ENCODE results near the gene DGCR8.

The DGCR8 gene

GRCh38 chr22:20079745-20080444, at the start of gene DGCR8:
DGCR8 (plus strand) TSS chr22:20080241; CDS start chr22:20085964, 5,723 bp downstream.
- DNase-seq (ENCODE audit: low read depth in 2 of 2), result peak; percentile 29 to 38

- DNase-seq (ENCODE audit: low read depth in 2 of 2), result no peak
Measured at GRCh38 chr22:20031732-20032406, 48.2 kb upstream of the DGCR8 start.

- no peak for DNase-seq (ENCODE audit: low read depth in 2 of 2)
Measured at GRCh38 chr22:20032407-20032991, 47.5 kb upstream of the DGCR8 start.

- DNase-seq (ENCODE audit: low read depth in 2 of 2), result no peak
Measured at GRCh38 chr22:20033045-20033706, 46.9 kb upstream of the DGCR8 start.

GRCh38 chr22:20034143-20034542, 45.9 kb upstream of the DGCR8 start:
- DNase-seq (ENCODE audit: low read depth in 2 of 2), result no peak

GRCh38 chr22:20035375-20036083, 44.5 kb upstream of the DGCR8 start:
- no peak for DNase-seq (ENCODE audit: low read depth in 2 of 2)

GRCh38 chr22:20036084-20036482, 44.0 kb upstream of the DGCR8 start:
- DNase-seq (ENCODE audit: low read depth in 2 of 2), result no peak

GRCh38 chr22:20036535-20037392, 43.3 kb upstream of the DGCR8 start:
- no peak for DNase-seq (ENCODE audit: low read depth in 2 of 2)

GRCh38 chr22:20037419-20037818, 42.6 kb upstream of the DGCR8 start:
- DNase-seq (ENCODE audit: low read depth in 2 of 2), result no peak

GRCh38 chr22:20038574-20038973, 41.5 kb upstream of the DGCR8 start:
- DNase-seq (ENCODE audit: low read depth in 2 of 2), result no peak

- no peak for DNase-seq (ENCODE audit: low read depth in 2 of 2)
Measured at GRCh38 chr22:20039683-20040325, 40.2 kb upstream of the DGCR8 start.

- no peak for DNase-seq (ENCODE audit: low read depth in 2 of 2)
Measured at GRCh38 chr22:20040327-20041200, 39.5 kb upstream of the DGCR8 start.

GRCh38 chr22:20043057-20043996, 36.7 kb upstream of the DGCR8 start:
- DNase-seq (ENCODE audit: low read depth in 2 of 2), result no peak

GRCh38 chr22:20043997-20044342, 36.1 kb upstream of the DGCR8 start:
- no peak for DNase-seq (ENCODE audit: low read depth in 2 of 2)

GRCh38 chr22:20044495-20045151, 35.4 kb upstream of the DGCR8 start:
- DNase-seq (ENCODE audit: low read depth in 2 of 2), result no peak

- no peak for DNase-seq (ENCODE audit: low read depth in 2 of 2)
Measured at GRCh38 chr22:20046730-20047129, 33.3 kb upstream of the DGCR8 start.

- DNase-seq (ENCODE audit: low read depth in 2 of 2), result no peak
Measured at GRCh38 chr22:20051927-20052308, 28.1 kb upstream of the DGCR8 start.
